ENCODE data around the gene LYRM4.

DNA sequence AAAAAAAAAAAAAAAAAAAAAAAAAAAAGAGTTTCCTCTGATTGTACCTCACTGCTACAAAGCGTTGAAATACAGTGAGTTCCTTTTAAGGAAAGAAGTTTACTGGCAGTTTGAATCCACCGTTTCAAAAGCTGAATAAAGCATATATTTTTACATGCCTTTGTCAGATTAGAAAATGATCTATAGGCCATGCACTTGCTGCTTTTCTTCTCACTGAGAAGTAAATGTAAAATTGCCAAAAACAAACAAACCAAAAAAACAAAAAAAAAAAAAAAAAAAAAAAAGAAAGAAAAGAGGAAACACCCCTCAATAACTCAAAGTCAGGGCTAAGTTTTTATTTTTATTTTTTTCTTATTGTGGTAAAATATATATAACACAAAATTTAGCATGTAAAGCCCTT, 81.9 kb downstream of the LYRM4 start:
- TF ChIP-seq, protein P1, sequence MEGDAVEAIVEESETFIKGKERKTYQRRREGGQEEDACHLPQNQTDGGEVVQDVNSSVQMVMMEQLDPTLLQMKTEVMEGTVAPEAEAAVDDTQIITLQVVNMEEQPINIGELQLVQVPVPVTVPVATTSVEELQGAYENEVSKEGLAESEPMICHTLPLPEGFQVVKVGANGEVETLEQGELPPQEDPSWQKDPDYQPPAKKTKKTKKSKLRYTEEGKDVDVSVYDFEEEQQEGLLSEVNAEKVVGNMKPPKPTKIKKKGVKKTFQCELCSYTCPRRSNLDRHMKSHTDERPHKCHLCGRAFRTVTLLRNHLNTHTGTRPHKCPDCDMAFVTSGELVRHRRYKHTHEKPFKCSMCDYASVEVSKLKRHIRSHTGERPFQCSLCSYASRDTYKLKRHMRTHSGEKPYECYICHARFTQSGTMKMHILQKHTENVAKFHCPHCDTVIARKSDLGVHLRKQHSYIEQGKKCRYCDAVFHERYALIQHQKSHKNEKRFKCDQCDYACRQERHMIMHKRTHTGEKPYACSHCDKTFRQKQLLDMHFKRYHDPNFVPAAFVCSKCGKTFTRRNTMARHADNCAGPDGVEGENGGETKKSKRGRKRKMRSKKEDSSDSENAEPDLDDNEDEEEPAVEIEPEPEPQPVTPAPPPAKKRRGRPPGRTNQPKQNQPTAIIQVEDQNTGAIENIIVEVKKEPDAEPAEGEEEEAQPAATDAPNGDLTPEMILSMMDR (IDR thresholded peaks at IDR 0.05; ENCODE audit: low read length), result no peak
- TF ChIP-seq EZH2 (IDR thresholded peaks at IDR 0.05; ENCODE audit: borderline replicate concordance, low read length), result no peak

Data from OCI-LY1 (cell line).